Putamen (tissue), 1 donor: ENCODE results near the gene NPAS4.
"Not testable (repeated sequence)": the region's sequence is repeated elsewhere in the genome, so short reads cannot be mapped to it uniquely, and the experiment has no call there.

Source experiments
- DNase-seq: peaks from one replicate; pipeline ENCODE4 v3.0.0-alpha.2; 2016; ENCODE audit warnings: low spot score

Gene NPAS4

GRCh38 chr11:66418168-66418985 lies 2.5 kb upstream of the NPAS4 start:
- DNase-seq = peak; percentile 80

GRCh38 chr11:66418986-66419308 lies 1.9 kb upstream of the NPAS4 start:
- DNase-seq = no peak

DNA sequence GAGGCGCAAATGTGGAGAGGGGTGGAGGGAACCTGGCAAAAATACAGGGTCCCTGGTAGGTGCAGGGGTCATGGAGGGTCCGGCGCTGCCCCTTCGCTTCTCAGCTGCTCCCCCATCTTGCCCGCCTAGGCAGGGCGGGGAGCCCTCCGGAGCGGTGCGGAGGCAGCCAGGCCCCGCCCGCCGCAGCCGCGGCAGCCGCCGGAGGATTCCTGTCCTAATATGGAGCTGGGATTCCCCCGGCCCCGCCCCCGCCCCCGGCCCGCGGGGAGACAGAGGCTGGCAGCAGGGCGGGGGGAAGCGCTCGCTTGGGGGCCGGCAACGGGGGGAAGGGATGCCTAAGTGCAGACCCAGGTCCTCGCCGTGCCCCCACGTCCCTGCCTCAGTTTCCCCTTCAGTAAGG lies 1.0 kb upstream of the NPAS4 start:
- no peak for DNase-seq

- DNase-seq = peak; percentile 79
Measured at GRCh38 chr11:66421492-66422205, 814 bp downstream of the NPAS4 start.

DNA sequence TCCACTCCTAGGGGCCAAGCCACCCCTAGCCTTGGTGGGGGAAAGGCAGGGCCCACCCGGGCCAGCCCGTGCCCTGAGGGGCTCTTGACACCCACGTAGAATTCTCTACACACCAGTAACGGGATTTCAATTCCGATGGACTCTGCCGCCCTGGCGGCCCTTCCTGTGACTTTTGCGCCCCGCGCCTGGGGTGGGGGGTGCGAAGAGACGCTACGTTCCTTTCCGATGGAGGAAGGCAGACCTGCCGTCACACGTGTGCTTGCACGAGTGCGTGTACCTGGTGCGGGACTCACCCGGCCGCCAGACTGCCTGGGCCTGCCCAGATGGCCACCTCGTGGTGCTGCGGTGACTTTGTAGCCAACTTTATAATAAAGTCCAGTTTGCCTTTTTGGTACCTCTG lies 5.5 kb downstream of the NPAS4 start:
- no peak for DNase-seq

DNA sequence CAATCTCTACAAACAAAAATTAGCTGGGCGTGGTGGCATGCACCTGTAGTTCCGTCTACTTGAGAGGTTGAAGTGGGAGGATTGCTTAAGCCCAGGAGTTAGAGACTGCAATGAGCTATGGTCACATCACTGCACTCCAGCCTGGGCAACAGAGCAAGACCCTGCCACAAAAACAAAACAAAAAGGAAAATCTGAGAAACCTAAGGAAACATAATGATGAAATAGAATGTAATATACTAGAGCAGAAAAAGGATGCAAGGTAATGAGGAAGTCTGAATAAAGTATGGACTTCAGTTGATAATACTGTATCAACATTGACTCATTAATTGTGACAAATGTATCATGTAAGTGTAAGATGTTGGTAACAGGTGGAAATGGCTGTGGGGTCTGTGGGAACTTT lies 8.1 kb downstream of the NPAS4 start:
- DNase-seq = no peak

DNA sequence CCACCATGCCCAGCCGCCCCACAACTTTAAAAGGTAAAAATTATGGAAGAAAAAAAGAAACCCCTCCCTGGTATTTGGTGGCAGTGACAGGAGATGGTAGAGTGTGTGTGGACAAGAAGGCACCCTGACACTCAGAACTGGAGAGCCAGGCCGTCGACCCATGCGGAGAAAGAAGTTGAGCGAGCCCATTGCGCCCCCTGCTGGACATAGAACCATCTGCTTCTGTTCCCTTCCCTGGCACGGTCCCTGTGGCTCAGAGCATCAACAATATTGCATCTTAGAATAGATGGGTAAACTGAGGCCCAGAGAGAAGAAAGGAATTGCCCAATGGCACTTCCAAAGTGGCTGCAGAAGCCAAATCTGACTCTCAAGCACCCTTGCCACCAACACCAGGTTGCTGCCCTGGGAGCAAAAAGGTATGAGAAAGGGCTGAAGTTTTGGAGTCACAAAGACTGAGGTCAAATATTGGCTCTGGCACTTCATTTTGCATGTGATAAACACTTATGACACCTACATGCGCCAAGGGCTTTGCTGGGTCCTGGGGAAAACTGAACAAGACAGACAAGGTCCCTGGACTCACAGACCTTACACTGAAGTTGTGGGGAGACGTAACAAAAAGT lies 9.3 kb downstream of the NPAS4 start:
- peak; percentile 53 for DNase-seq

- not testable (repeated sequence) for DNase-seq
Measured at GRCh38 chr11:66431287-66431686, 10.5 kb downstream of the NPAS4 start.

DNA sequence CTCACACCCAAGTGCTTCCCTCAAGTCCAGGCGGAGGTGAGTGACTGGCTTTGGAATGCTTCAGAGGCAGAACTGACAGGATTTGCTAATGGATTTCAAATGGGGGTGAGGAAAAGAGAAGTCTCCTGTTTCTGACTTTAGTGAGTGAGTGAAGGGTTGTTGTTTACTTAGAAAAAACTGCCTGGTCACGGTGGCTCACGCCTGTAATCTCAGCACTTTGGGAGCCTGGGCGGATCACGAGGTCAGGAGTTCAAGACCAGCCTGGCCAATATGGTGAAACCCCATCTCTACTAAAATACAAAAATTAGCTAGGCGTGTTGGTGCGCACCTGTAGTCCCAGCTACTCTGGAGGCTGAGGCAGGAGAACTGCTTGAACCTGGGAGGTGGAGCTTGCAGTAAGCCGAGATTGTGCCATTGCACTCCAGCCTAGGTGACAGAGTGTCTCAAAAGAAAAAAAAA lies 11.1 kb downstream of the NPAS4 start:
- DNase-seq = not testable (repeated sequence)

GRCh38 chr11:66432597-66432996 lies 11.8 kb downstream of the NPAS4 start:
- DNase-seq = no peak

- DNase-seq = no peak
Measured at GRCh38 chr11:66437979-66438503, 17.2 kb downstream of the NPAS4 start.

GRCh38 chr11:66438504-66439466 lies 17.9 kb downstream of the NPAS4 start, which contains the start of gene MRPL11:
MRPL11 (minus strand) TSS chr11:66438848; CDS start chr11:66438754, 94 bp downstream.
- peak; percentile 92 for DNase-seq

- not testable (repeated sequence) for DNase-seq
Measured at GRCh38 chr11:66440101-66440939, 19.5 kb downstream of the NPAS4 start.

- DNase-seq = not testable (repeated sequence)
Measured at GRCh38 chr11:66440940-66441282, 20.1 kb downstream of the NPAS4 start.

- no peak for DNase-seq
Measured at GRCh38 chr11:66443602-66444001, 22.8 kb downstream of the NPAS4 start.

DNA sequence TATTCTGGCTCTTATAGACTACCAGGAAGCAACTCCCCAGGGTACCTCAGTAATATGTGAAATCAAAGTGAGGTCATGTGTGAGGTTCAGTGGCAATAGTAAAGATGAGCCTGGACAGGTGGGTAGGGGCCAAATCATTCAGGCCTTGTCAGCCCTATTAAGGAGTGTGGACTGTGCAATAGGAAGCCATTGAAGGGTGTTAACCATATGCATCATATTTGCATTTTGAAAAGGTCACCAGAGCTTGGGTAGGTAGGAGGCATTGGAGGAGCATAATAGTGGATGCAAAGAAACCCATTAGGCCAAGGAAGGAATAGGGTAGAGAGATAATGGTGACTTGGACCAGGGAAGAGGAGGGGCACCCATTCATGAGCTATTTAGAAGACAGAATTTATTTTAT lies 26.2 kb downstream of the NPAS4 start:
- DNase-seq = no peak

DNA sequence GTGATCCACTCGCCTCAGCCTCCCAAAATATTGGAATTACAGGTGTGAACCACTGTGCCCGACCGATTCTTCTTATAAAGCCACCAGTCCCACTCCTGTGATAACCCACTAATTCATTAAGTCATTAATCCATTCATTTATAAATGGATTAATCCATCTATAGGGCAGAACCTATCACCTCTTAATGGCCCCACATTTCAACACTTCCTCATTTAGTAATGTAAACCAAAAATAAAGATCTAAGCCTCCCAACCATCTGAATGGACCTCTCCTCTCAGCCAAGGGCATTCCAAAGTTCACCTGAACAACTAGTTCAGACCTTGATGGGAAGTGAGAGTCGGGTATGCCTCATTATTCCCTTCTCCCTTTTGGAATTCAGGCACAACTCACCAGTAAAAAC lies 27.7 kb downstream of the NPAS4 start:
- DNase-seq = no peak

- DNase-seq = no peak
Measured at GRCh38 chr11:66450560-66450959, 29.7 kb downstream of the NPAS4 start.

- DNase-seq = no peak
Measured at GRCh38 chr11:66451663-66452062, 30.8 kb downstream of the NPAS4 start.

GRCh38 chr11:66454247-66454646 lies 33.4 kb downstream of the NPAS4 start:
- DNase-seq = no peak

GRCh38 chr11:66454828-66455227 lies 34.0 kb downstream of the NPAS4 start:
- DNase-seq = no peak
